ENCODE results near the gene COL4A5.

GRCh38 chrX:108704839-108705238 is 265.2 kb downstream of the COL4A5 start:
- TF ChIP-seq EZH2phosphoT487 (conservative IDR thresholded peaks at IDR 0.05; ENCODE audit: low read length): no peak
- no peak for TF ChIP-seq CTCF (IDR thresholded peaks at IDR 0.05; ENCODE audit: insufficient read depth, low read length, poor library complexity, severe bottlenecking)
